ENCODE data around the gene CHST14.

Gene CHST14

GRCh38 chr15:40495516-40495915 lies 24.7 kb downstream of the CHST14 start:
- no peak for DNase-seq

DNA sequence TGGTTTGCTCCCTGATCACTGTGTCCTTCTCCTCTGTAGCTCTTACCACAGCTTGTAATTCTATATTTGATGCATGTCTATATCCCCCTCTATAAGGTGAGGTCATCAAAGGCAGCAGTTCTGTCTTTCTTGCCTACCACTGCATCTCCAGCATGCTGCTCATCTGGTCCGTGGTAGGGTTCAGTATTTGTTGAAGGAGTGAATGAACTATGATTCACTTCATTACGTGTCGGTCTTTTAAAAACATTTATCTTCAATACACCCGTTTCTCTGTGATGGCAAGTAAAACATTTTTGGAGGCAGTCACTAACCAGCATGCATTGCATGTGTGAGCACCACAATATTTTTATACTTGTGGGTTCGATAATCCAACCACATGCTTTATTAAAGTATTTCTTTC lies 27.6 kb downstream of the CHST14 start:
- no peak for DNase-seq

- no peak for DNase-seq
These were observed 28.1 kb downstream of the CHST14 start for GRCh38 chr15:40498891-40499290.

DNA sequence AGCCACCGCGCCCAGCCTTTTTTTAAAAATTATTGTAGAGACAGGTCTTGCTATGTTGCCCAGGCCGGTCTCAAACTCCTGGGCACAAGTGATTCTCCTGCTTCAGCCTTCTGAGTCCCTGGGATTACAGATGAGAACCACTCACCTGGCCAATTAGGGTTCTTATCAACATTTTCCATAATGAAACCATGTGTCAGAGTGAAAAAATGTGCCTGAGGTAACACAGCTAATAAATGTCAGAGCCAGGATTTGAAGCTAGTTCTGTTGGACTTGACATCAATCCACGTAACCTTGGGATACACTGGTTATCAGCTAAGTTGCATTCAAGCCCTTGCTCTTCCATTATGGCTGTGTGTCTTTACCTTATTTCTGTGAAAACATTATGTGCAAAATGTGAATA lies 29.1 kb downstream of the CHST14 start:
- DNase-seq: no peak

DNA sequence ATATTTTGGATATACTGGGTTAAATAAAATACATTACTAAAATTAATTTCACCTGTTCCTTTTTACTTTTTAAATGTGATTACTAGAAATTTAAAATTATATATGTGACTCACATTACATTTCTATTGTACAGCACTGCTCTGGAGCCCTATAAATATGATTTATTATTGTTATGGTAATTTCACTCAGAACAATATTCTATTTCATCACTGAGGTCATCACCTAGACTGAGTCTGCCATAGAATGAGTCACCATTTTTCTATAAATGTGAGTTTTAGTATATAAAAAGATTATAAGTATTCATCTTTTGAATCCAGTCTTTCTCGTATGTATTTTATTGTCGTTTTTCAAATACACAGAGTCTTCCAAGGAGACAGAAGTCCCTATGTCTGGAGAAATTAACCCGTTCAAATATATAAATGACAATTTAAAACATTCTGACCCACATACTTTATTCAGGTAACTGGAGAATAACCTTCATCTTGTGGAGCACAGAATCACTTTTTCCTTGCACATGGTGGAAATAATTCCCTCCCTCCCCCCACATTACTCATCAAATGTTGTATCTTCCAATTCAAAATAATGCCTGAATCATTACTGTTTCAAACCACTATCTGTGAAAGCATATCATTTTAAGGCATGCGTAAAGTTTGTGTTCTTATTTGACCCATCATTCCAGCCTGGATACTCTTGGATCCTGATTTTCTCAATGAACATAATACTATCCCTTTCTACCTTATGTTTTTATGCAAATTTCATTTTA lies 30.0 kb downstream of the CHST14 start:
- no peak for DNase-seq

GRCh38 chr15:40501487-40501886 lies 30.7 kb downstream of the CHST14 start:
- DNase-seq: no peak

- peak; percentile 78 for DNase-seq
These were observed 36.3 kb downstream of the CHST14 start for GRCh38 chr15:40506964-40507571.

DNA sequence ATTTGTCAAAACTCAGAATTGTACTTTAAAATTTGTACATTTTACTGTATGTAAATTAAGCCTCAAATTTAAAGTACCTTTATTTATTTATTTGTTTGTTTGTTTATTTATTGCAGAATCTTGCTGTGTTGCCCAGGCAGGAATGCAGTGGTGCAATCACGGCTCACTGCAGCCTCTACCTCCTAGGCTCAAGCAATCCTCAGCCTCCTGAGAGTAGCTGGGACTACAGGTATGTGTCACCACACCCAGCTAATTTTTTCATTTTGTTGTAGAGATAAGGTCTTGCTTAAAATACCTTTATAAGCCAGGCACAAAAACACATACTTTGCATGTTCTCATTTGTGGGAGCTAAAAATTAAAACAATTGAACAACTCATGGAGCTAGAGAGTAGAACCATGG lies 37.4 kb downstream of the CHST14 start:
- DNase-seq: no peak

GRCh38 chr15:40510201-40510600 lies 39.4 kb downstream of the CHST14 start:
- no peak for DNase-seq

GRCh38 chr15:40511093-40511471 lies 40.3 kb downstream of the CHST14 start:
- DNase-seq: peak; percentile 23

DNA sequence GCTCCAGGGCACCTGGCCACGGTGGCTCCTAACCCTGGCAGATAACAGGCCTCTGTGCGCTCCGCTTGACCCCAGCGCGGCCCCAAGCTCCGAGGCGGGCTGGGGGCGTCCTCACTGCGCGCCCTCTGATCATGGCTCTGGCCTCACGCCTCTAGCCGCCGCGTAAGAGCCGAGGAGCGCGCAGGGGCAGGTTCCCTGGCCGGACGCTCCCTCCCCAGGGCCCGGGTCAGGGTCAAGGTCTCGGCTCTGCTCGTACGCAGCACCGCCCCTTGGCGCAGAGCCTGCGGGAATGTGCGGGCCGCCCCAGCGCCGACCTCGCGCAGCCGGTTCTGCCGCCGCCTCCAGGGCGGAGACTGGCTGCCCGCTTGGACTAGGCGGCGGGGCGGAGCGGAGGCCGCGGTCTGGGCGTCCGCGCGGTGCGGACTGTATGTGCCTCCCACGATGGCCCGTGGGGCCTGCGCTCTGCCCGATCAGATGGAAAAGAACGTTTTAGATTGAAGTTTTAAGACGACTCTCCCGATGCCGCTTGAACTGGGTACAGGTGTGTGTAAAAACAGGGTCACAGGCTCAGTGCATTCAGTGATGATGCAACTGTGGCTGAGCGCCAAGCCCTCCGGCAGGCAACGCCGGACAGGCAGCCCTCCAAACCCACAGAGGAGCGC lies 40.8 kb downstream of the CHST14 start:
- DNase-seq: peak; percentile 42

DNA sequence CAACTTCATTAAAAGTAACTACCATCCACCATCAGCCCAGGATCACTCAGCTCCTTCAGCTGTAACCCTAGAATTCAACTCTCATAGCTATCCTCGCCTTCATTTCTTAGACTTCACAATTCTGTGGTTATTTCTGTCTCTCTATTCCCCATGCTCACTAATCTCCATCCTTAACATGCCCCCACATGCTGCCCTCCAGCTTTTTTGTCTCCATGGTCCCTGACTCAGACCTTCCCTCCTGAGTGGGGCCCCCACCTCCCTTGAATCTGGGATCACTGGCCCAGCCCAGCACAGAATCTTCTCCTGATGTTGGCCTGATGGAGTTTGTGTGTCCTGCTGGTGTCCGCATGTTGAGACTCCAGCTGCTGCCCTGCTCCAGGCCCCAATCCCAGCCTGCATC lies 41.7 kb downstream of the CHST14 start:
- no peak for DNase-seq

DNA sequence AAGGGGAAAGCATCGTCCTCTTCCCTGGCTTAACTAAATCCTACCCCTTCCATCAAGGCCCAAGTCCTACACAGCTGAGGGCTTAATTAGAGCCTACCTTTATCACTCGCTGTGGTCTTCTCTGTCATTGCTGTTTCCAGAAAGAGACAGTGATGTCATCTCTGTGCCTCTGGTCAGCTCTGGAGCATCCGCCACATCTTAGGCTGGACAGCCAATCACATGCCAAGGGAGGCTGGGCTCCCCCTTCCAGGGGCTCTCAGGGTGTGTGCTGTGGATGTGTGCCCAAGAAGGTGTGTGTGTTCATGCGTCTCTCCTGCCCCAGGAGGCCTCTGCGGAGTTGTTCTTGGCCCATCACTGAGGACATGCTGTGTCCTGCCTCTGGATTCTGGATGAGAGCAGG lies 42.8 kb downstream of the CHST14 start:
- DNase-seq: no peak

GRCh38 chr15:40516322-40516721 lies 45.5 kb downstream of the CHST14 start:
- no peak for DNase-seq
